Measurements from ENCODE around the gene KY. TPM values are rescaled to one million over a fixed set of nuclear protein-coding genes. Genes with fewer than 3 reads are reported as not detected.

The KY gene
- total and polyA plus RNA-seq, 12 donors = 1.3 to 21.1 (median 6.7) TPM

GRCh38 chr3:134628884-134629283 lies 21.9 kb downstream of the KY start:
- intact Hi-C loops (cut with DNase I) = no loop called here
- Histone ChIP-seq H3K4me3 (no peak overlapping the region), H3K36me3 (replicated peaks in 1 of 2) (no peaks in the 10 kb centered on the region)

GRCh38 chr3:134627831-134628230 lies 23.0 kb downstream of the KY start:
- H3K27ac ChIP-seq = no peak overlapping the region
- no peak overlapping the region for H3K4me3 ChIP-seq
- no peaks in the 10 kb centered on the region for H3K36me3 ChIP-seq (replicated peaks in 1 of 2)
- intact Hi-C loops (cut with DNase I) = no loop called here
- TF ChIP-seq CTCF (IDR thresholded peaks at IDR 0.05) = no peak
- no peaks in the 10 kb centered on the region for H3K27me3 ChIP-seq
- H3K4me1 ChIP-seq (replicated peaks in 1 of 2) = no peaks in the 10 kb centered on the region
- WGBS, 4 donors = 24 to 45% (median 38%) methylated on average over 1 of the region's 1 CpG
- H3K9me3 ChIP-seq (replicated peaks in 1 of 3) = peaks cover 0 to 4% (median 0%) of the 10 kb centered on the region in 3 donors
- DNase-seq = peak in 3 of 7 donors; percentile 4 to 34 (median 14)

More at GRCh38 chr3:134628884-134629283, 21.9 kb downstream of the KY start:
- 84 to 100% (median 97%) methylated on average over 2 of the region's 2 CpGs for WGBS, 4 donors
- DNase-seq = no peak
- no peaks in the 10 kb centered on the region for H3K27me3 ChIP-seq
- TF ChIP-seq CTCF (IDR thresholded peaks at IDR 0.05) = no peak
- TF ChIP-seq POLR2A (IDR thresholded peaks at IDR 0.05) = no peak
- peaks cover 0 to 4% (median 2%) of the 10 kb centered on the region in 3 donors for H3K9me3 ChIP-seq (replicated peaks in 1 of 3)
- H3K4me1 ChIP-seq (replicated peaks in 1 of 2) = no peaks in the 10 kb centered on the region
- H3K27ac ChIP-seq = no peak overlapping the region

GRCh38 chr3:134625885-134626741 lies 24.7 kb downstream of the KY start:
- H3K9me3 ChIP-seq (replicated peaks in 1 of 3) = peaks cover 0 to 3% (median 0%) of the 10 kb centered on the region in 3 donors
- DNase-seq = peak in 1 of 7 donors; percentile 9
- WGBS, 4 donors = 77 to 100% (median 94%) methylated on average over 2 to 5 of the region's 5 CpGs
- no peaks in the 10 kb centered on the region for H3K27me3 ChIP-seq
- intact Hi-C loops (cut with DNase I) = no loop called here
- H3K36me3 ChIP-seq (replicated peaks in 1 of 2) = no peaks in the 10 kb centered on the region
- H3K4me1 ChIP-seq (replicated peaks in 1 of 2) = peaks cover 4 to 10% of the 10 kb centered on the region in 2 donors
- no peak for TF ChIP-seq POLR2A (IDR thresholded peaks at IDR 0.05)
- TF ChIP-seq CTCF (IDR thresholded peaks at IDR 0.05) = no peak
- no peak overlapping the region for H3K4me3 ChIP-seq
- H3K27ac ChIP-seq = no peak overlapping the region

GRCh38 chr3:134625462-134625861 lies 25.4 kb downstream of the KY start:
- H3K4me3 ChIP-seq = no peak overlapping the region
- H3K27me3 ChIP-seq = no peaks in the 10 kb centered on the region
- 80 to 90% (median 88%) methylated on average over 3 to 8 of the region's 8 CpGs for WGBS, 4 donors
- H3K4me1 ChIP-seq (replicated peaks in 1 of 2) = peaks cover 4 to 10% of the 10 kb centered on the region in 2 donors
- no peak overlapping the region for H3K27ac ChIP-seq
- DNase-seq = peak in 2 of 7 donors; percentile 10 to 16
- intact Hi-C loops (cut with DNase I) = no loop called here
- no peaks in the 10 kb centered on the region for H3K36me3 ChIP-seq (replicated peaks in 1 of 2)
- H3K9me3 ChIP-seq (replicated peaks in 1 of 3) = no peaks in the 10 kb centered on the region
- no peak for TF ChIP-seq POLR2A (IDR thresholded peaks at IDR 0.05)
- no peak for TF ChIP-seq CTCF (IDR thresholded peaks at IDR 0.05)

Measured in adrenal gland (tissue), 12 donors.